Measurements from ENCODE around the gene COL6A1.
"Not testable (repeated sequence)": the region's sequence is repeated elsewhere in the genome, so short reads cannot be mapped to it uniquely, and the experiment has no call there.

The COL6A1 gene

DNA sequence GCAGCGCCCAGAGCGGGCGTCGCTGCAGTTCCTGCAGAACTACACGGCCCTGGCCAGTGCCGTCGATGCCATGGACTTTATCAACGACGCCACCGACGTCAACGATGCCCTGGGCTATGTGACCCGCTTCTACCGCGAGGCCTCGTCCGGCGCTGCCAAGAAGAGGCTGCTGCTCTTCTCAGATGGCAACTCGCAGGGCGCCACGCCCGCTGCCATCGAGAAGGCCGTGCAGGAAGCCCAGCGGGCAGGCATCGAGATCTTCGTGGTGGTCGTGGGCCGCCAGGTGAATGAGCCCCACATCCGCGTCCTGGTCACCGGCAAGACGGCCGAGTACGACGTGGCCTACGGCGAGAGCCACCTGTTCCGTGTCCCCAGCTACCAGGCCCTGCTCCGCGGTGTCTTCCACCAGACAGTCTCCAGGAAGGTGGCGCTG, 22.0 kb downstream of the COL6A1 start:
- Histone ChIP-seq H3K36me3 (replicated peaks; ENCODE audit: low read depth, low read length) (no peaks in the 10 kb centered on the region), H4K20me1 (ENCODE audit: insufficient read depth, low read length) (no peaks in the 10 kb centered on the region), H3K9ac (ENCODE audit: low read length) (no peak overlapping the region), H3K4me3 (ENCODE audit: low read length) (no peak overlapping the region), H3K27ac (ENCODE audit: low read length) (no peak overlapping the region), H3K27me3 (ENCODE audit: low read depth, low read length) (no peaks in the 10 kb centered on the region), H3K9me3 (ENCODE audit: insufficient read depth, low read length) (no peaks in the 10 kb centered on the region), H2AFZ (ENCODE audit: low read depth, low read length) (no peak overlapping the region), H3K79me2 (ENCODE audit: low read length) (no peaks in the 10 kb centered on the region), H3K4me1 (ENCODE audit: low read length) (no peaks in the 10 kb centered on the region), H3K4me2 (ENCODE audit: low read length) (no peak overlapping the region)
- TF ChIP-seq EZH2phosphoT487 (IDR thresholded peaks at IDR 0.05; ENCODE audit: low read depth): no peak
- TF ChIP-seq, protein P1, sequence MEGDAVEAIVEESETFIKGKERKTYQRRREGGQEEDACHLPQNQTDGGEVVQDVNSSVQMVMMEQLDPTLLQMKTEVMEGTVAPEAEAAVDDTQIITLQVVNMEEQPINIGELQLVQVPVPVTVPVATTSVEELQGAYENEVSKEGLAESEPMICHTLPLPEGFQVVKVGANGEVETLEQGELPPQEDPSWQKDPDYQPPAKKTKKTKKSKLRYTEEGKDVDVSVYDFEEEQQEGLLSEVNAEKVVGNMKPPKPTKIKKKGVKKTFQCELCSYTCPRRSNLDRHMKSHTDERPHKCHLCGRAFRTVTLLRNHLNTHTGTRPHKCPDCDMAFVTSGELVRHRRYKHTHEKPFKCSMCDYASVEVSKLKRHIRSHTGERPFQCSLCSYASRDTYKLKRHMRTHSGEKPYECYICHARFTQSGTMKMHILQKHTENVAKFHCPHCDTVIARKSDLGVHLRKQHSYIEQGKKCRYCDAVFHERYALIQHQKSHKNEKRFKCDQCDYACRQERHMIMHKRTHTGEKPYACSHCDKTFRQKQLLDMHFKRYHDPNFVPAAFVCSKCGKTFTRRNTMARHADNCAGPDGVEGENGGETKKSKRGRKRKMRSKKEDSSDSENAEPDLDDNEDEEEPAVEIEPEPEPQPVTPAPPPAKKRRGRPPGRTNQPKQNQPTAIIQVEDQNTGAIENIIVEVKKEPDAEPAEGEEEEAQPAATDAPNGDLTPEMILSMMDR (IDR thresholded peaks at IDR 0.05; ENCODE audit: low read depth, low read length): no peak

DNA sequence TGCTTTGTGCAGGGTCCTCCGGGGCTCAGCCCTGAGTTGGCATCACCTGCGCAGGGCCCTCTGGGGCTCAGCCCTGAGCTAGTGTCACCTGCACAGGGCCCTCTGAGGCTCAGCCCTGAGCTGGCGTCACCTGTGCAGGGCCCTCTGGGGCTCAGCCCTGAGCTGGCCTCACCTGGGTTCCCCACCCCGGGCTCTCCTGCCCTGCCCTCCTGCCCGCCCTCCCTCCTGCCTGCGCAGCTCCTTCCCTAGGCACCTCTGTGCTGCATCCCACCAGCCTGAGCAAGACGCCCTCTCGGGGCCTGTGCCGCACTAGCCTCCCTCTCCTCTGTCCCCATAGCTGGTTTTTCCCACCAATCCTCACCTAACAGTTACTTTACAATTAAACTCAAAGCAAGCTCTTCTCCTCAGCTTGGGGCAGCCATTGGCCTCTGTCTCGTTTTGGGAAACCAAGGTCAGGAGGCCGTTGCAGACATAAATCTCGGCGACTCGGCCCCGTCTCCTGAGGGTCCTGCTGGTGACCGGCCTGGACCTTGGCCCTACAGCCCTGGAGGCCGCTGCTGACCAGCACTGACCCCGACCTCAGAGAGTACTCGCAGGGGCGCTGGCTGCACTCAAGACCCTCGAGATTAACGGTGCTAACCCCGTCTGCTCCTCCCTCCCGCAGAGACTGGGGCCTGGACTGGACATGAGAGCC, 22.7 kb downstream of the COL6A1 start:
- H3K9ac ChIP-seq (ENCODE audit: low read length): no peak overlapping the region
- no peaks in the 10 kb centered on the region for H3K9me3 ChIP-seq (ENCODE audit: insufficient read depth, low read length)

DNA sequence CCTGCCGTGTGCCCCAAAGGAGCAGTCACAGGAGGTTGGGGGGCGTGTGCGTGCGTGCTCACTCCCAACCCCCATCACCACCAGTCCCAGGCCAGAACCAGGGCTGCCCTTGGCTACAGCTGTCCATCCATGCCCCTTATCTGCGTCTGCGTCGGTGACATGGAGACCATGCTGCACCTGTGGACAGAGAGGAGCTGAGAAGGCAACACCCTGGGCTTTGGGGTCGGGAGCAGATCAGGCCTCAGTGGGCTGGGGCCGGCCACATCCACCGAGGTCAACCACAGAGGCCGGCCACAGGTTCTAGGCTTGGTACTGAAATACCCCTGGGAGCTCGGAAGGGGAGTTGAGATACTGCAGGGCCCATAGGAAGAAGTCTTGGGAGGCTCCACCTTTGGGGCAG, 23.5 kb downstream of the COL6A1 start:
- Histone ChIP-seq H3K4me2 (ENCODE audit: low read length) (no peak overlapping the region), H3K4me3 (ENCODE audit: low read length) (no peak overlapping the region), H3K4me1 (ENCODE audit: low read length) (no peaks in the 10 kb centered on the region), H3K9me3 (ENCODE audit: insufficient read depth, low read length) (no peaks in the 10 kb centered on the region), H4K20me1 (ENCODE audit: insufficient read depth, low read length) (no peaks in the 10 kb centered on the region), H3K36me3 (replicated peaks; ENCODE audit: low read depth, low read length) (no peaks in the 10 kb centered on the region), H3K9ac (ENCODE audit: low read length) (no peak overlapping the region), H3K79me2 (ENCODE audit: low read length) (no peaks in the 10 kb centered on the region), H3K27ac (ENCODE audit: low read length) (no peak overlapping the region), H3K27me3 (ENCODE audit: low read depth, low read length) (no peaks in the 10 kb centered on the region), H2AFZ (ENCODE audit: low read depth, low read length) (no peak overlapping the region)
- TF ChIP-seq EZH2phosphoT487 (IDR thresholded peaks at IDR 0.05; ENCODE audit: low read depth): no peak
- TF ChIP-seq, protein P1 (IDR thresholded peaks at IDR 0.05; ENCODE audit: low read depth, low read length): no peak

More for the DNA sequence above, 22.7 kb downstream of the COL6A1 start:
- H3K27me3 ChIP-seq (ENCODE audit: low read depth, low read length): no peaks in the 10 kb centered on the region
- H3K36me3 ChIP-seq (replicated peaks; ENCODE audit: low read depth, low read length): no peaks in the 10 kb centered on the region
- H3K79me2 ChIP-seq (ENCODE audit: low read length): no peaks in the 10 kb centered on the region
- H3K4me3 ChIP-seq (ENCODE audit: low read length): no peak overlapping the region
- no peaks in the 10 kb centered on the region for H4K20me1 ChIP-seq (ENCODE audit: insufficient read depth, low read length)
- H3K4me1 ChIP-seq (ENCODE audit: low read length): no peaks in the 10 kb centered on the region
- no peak for TF ChIP-seq EZH2phosphoT487 (IDR thresholded peaks at IDR 0.05; ENCODE audit: low read depth)
- H2AFZ ChIP-seq (ENCODE audit: low read depth, low read length): no peak overlapping the region
- no peak overlapping the region for H3K4me2 ChIP-seq (ENCODE audit: low read length)
- H3K27ac ChIP-seq (ENCODE audit: low read length): no peak overlapping the region

DNA sequence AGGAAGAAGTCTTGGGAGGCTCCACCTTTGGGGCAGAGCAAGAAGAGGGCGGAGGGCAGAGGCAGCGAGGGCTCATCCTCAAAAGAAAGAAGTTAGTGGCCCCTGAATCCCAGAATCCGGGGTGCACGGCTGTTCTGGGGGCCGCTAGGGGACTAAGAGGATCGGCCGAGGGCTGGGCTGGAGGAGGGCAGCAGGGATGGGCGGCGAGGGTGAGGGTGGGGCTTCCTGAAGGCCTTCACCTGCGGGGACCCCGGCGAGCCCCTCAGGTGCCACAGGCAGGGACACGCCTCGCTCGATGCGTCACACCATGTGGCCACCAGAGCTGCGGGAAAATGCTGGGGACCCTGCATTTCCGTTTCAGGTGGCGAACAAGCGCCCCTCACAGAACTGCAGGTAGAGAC, 23.9 kb downstream of the COL6A1 start:
- Histone ChIP-seq H3K9me3 (ENCODE audit: insufficient read depth, low read length) (no peaks in the 10 kb centered on the region), H3K36me3 (replicated peaks; ENCODE audit: low read depth, low read length) (no peaks in the 10 kb centered on the region), H3K9ac (ENCODE audit: low read length) (no peak overlapping the region), H3K4me2 (ENCODE audit: low read length) (no peak overlapping the region), H3K4me3 (ENCODE audit: low read length) (no peak overlapping the region), H4K20me1 (ENCODE audit: insufficient read depth, low read length) (no peaks in the 10 kb centered on the region), H3K79me2 (ENCODE audit: low read length) (no peaks in the 10 kb centered on the region), H3K4me1 (ENCODE audit: low read length) (no peaks in the 10 kb centered on the region), H3K27me3 (ENCODE audit: low read depth, low read length) (no peaks in the 10 kb centered on the region), H2AFZ (ENCODE audit: low read depth, low read length) (no peak overlapping the region), H3K27ac (ENCODE audit: low read length) (no peak overlapping the region)
- TF ChIP-seq, protein P1 (IDR thresholded peaks at IDR 0.05; ENCODE audit: low read depth, low read length): no peak
- TF ChIP-seq EZH2phosphoT487 (IDR thresholded peaks at IDR 0.05; ENCODE audit: low read depth): no peak

DNA sequence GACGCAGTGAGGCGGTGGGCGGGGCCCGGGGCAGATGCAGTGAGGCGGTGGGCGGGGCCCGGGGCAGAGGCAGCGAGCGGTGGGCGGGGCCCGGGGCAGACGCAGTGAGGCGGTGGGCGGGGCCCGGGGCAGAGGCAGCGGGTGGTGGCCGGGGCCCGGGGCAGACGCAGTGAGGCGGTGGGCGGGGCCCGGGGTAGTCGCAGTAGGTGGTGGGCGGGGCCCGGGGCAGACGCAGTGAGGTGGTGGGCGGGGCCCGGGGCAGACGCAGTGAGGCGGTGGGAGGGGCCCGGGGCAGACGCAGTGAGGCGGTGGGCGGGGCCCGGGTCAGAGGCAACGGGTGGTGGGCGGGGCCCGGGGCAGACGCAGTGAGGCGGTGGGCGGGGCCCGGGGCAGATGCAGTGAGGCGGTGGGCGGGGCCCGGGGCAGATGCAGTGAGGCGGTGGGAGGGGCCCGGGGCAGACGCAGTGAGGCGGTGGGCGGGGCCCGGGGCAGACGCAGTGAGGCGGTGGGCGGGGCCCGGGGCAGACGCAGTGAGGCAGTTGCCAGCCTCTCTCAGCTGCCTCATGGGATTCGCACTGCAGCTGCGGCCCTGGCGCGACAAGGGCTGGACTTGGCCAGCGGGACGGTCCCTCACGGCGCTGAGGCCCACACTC, 24.4 kb downstream of the COL6A1 start:
- not testable (repeated sequence) for H2AFZ ChIP-seq (ENCODE audit: low read depth, low read length); H3K9me3 ChIP-seq (ENCODE audit: insufficient read depth, low read length); H3K9ac ChIP-seq (ENCODE audit: low read length); H3K79me2 ChIP-seq (ENCODE audit: low read length); H3K27ac ChIP-seq (ENCODE audit: low read length); H3K4me3 ChIP-seq (ENCODE audit: low read length); H3K27me3 ChIP-seq (ENCODE audit: low read depth, low read length); H3K4me2 ChIP-seq (ENCODE audit: low read length); H4K20me1 ChIP-seq (ENCODE audit: insufficient read depth, low read length); H3K4me1 ChIP-seq (ENCODE audit: low read length); H3K36me3 ChIP-seq (replicated peaks; ENCODE audit: low read depth, low read length)

Data from OCI-LY3 (cell line).